Vagina (tissue), 2 donors: ENCODE measurements around the gene KCNH1. TPM values are rescaled to one million over a fixed set of nuclear protein-coding genes. Genes with fewer than 3 reads are reported as not detected.
A peak's percentile ranks its signal among the peaks of the same experiment; 100 is the strongest.

Source experiments
- DNase-seq, 2 donors: peaks; one replicate each; pipeline ENCODE4 v3.0.0-alpha.2; 2017; ENCODE audit errors: extremely low spot score in 2 of 2
- H3K27ac ChIP-seq: fragments of 200-600 bp; sonication (generic); one replicate; pipeline ENCODE4 v1.5.1; 2019
- H3K27me3 ChIP-seq: fragments of 200-600 bp; sonication (generic); one replicate; pipeline ENCODE4 v1.5.1; 2019
- H3K36me3 ChIP-seq, 2 donors: fragments of 200-600 bp; sonication (generic); one replicate each; pipeline ENCODE4 v1.5.1; 2017 to 2019
- H3K4me1 ChIP-seq: fragments of 200-600 bp; sonication (generic); one replicate; pipeline ENCODE4 v1.5.1; 2019
- H3K4me3 ChIP-seq, 2 donors: fragments of 200-600 bp; sonication (generic); 1 replicate in 1 of 2; 2 replicates in 1 of 2; pipeline ENCODE4 v1.5.1; 2016 to 2019
- H3K9me3 ChIP-seq: fragments of 200-600 bp; sonication (generic); one replicate; pipeline ENCODE4 v1.5.1; 2019
- CTCF ChIP-seq, 3 experiments: fragments of 450-650 bp in 2 of 3; fragments of 200-600 bp in 1 of 3; sonication (generic) in 1 of 3; IDR thresholded peaks; one replicate each; pipeline ENCODE4 v1.5.1; 2017 to 2019; ENCODE audit warnings: antibody characterized with exemption in 3 of 3, mild to moderate bottlenecking in 2 of 3, moderate library complexity in 2 of 3
- POLR2A ChIP-seq, 2 donors: fragments of 450-650 bp; IDR thresholded peaks; one replicate each; pipeline ENCODE4 v1.6.1; 2017; ENCODE audit warnings: antibody characterized with exemption in 2 of 2, mild to moderate bottlenecking in 2 of 2, moderate library complexity in 2 of 2
- POLR2AphosphoS5 ChIP-seq, 2 donors: sonication (generic); formaldehyde crosslinking; IDR thresholded peaks; one replicate each; pipeline ENCODE4 v1.9.0; 2017; ENCODE audit warnings: antibody characterized with exemption in 2 of 2, mild to moderate bottlenecking in 2 of 2, low read depth in 1 of 2; ENCODE audit not compliant: insufficient read depth in 1 of 2
- intact Hi-C: fragments of 100-400 bp; cut with DNase I; formaldehyde crosslinking; loops from one replicate; pipeline ENCODE4 v1.15.1; 2023
- total RNA-seq: library from RNA; depleted of rRNA; stranded (reverse); fragments of >200 nt; gene quantifications from one replicate; pipeline ENCODE4 v1.2.3, GENCODE V29; 2016

Gene KCNH1
- total RNA-seq, 1 donor from 2014 or later = 3.9 TPM

GRCh38 chr1:210786546-210786945 is 347.4 kb downstream of the KCNH1 start:
- H3K4me1 ChIP-seq = no peaks in the 10 kb centered on the region
- intact Hi-C loops = no loop called here
- no peak for DNase-seq
- H3K36me3 ChIP-seq = no peaks in the 10 kb centered on the region
- no peak overlapping the region for H3K4me3 ChIP-seq
- no peaks in the 10 kb centered on the region for H3K27me3 ChIP-seq
- H3K27ac ChIP-seq = no peak overlapping the region
- no peaks in the 10 kb centered on the region for H3K9me3 ChIP-seq
- no peak for TF ChIP-seq POLR2A (IDR thresholded peaks at IDR 0.05)
- no peak for TF ChIP-seq POLR2AphosphoS5 (IDR thresholded peaks at IDR 0.05; ENCODE audit: insufficient read depth in 1 of 2, low read depth in 1 of 2)
- no peak for TF ChIP-seq CTCF (IDR thresholded peaks at IDR 0.05)

- intact Hi-C loops = no loop called here
Measured at GRCh38 chr1:210783925-210784324, 350.0 kb downstream of the KCNH1 start.

GRCh38 chr1:210781652-210782051 is 352.3 kb downstream of the KCNH1 start:
- TF ChIP-seq CTCF (IDR thresholded peaks at IDR 0.05) (no peak), POLR2AphosphoS5 (IDR thresholded peaks at IDR 0.05; ENCODE audit: insufficient read depth in 1 of 2, low read depth in 1 of 2) (no peak), POLR2A (IDR thresholded peaks at IDR 0.05) (no peak)
- Histone ChIP-seq H3K36me3 (no peaks in the 10 kb centered on the region), H3K9me3 (no peaks in the 10 kb centered on the region), H3K27ac (no peak overlapping the region), H3K4me3 (no peak overlapping the region), H3K4me1 (no peaks in the 10 kb centered on the region), H3K27me3 (no peaks in the 10 kb centered on the region)
- no peak for DNase-seq
- intact Hi-C loops = no loop called here

More at GRCh38 chr1:210783925-210784324, 350.0 kb downstream of the KCNH1 start:
- Histone ChIP-seq H3K36me3 (no peaks in the 10 kb centered on the region), H3K9me3 (no peaks in the 10 kb centered on the region), H3K4me3 (no peak overlapping the region), H3K4me1 (no peaks in the 10 kb centered on the region), H3K27me3 (no peaks in the 10 kb centered on the region), H3K27ac (no peak overlapping the region)
- no peak for DNase-seq
- TF ChIP-seq POLR2A (IDR thresholded peaks at IDR 0.05) (no peak), POLR2AphosphoS5 (IDR thresholded peaks at IDR 0.05; ENCODE audit: insufficient read depth in 1 of 2, low read depth in 1 of 2) (no peak), CTCF (IDR thresholded peaks at IDR 0.05) (no peak)

- no peaks in the 10 kb centered on the region for H3K36me3 ChIP-seq
- DNase-seq = no peak
- H3K27ac ChIP-seq = no peak overlapping the region
- H3K27me3 ChIP-seq = no peaks in the 10 kb centered on the region
- H3K4me1 ChIP-seq = no peaks in the 10 kb centered on the region
- H3K4me3 ChIP-seq = no peak overlapping the region
- TF ChIP-seq CTCF (IDR thresholded peaks at IDR 0.05) = no peak
- H3K9me3 ChIP-seq = no peaks in the 10 kb centered on the region
- intact Hi-C loops = no loop called here
Measured at GRCh38 chr1:210779269-210779668, 354.7 kb downstream of the KCNH1 start.

GRCh38 chr1:210777914-210778313 is 356.0 kb downstream of the KCNH1 start:
- Histone ChIP-seq H3K36me3 (no peaks in the 10 kb centered on the region), H3K27ac (no peak overlapping the region), H3K4me1 (no peaks in the 10 kb centered on the region), H3K27me3 (no peaks in the 10 kb centered on the region), H3K4me3 (no peak overlapping the region), H3K9me3 (no peaks in the 10 kb centered on the region)
- peak in 1 of 2 donors; percentile 60 for DNase-seq
- intact Hi-C loops = no loop called here
- TF ChIP-seq CTCF (IDR thresholded peaks at IDR 0.05) (no peak), POLR2A (IDR thresholded peaks at IDR 0.05) (no peak), POLR2AphosphoS5 (IDR thresholded peaks at IDR 0.05; ENCODE audit: insufficient read depth in 1 of 2, low read depth in 1 of 2) (no peak)
